HG03060 (cell line): ENCODE data around the gene GGA1.
"Not testable (repeated sequence)": the region's sequence is repeated elsewhere in the genome, so short reads cannot be mapped to it uniquely, and the experiment has no call there.

Experiments used
- ATAC-seq: cut with Tn5 transposase; IDR thresholded peaks from one replicate; pipeline ENCODE4 v1.9.1; 2021; ENCODE audit warnings: low read depth, moderate number of reproducible peaks; ENCODE audit not compliant: unreplicated experiment

The GGA1 gene

GRCh38 chr22:37570661-37570976, 38.0 kb upstream of the GGA1 start:
- ATAC-seq: no peak

GRCh38 chr22:37571258-37571991, 37.2 kb upstream of the GGA1 start:
- ATAC-seq: no peak

GRCh38 chr22:37571992-37572373, 36.7 kb upstream of the GGA1 start:
- ATAC-seq: no peak

- ATAC-seq: no peak
These were observed 33.1 kb upstream of the GGA1 start for GRCh38 chr22:37575490-37576003.

GRCh38 chr22:37578002-37578401, 30.6 kb upstream of the GGA1 start:
- no peak for ATAC-seq

GRCh38 chr22:37581504-37581903, 27.1 kb upstream of the GGA1 start:
- ATAC-seq: no peak

- no peak for ATAC-seq
These were observed 26.1 kb upstream of the GGA1 start for GRCh38 chr22:37582526-37582925.

- ATAC-seq: no peak
These were observed 20.0 kb upstream of the GGA1 start for GRCh38 chr22:37588546-37589215.

GRCh38 chr22:37589636-37590035, 19.0 kb upstream of the GGA1 start:
- no peak for ATAC-seq

GRCh38 chr22:37591081-37591480, 17.6 kb upstream of the GGA1 start:
- not testable (repeated sequence) for ATAC-seq

GRCh38 chr22:37591823-37592404, 16.7 kb upstream of the GGA1 start:
- ATAC-seq: no peak

GRCh38 chr22:37594237-37594636, 14.4 kb upstream of the GGA1 start:
- ATAC-seq: no peak

- ATAC-seq: no peak
These were observed 9.5 kb upstream of the GGA1 start for GRCh38 chr22:37599153-37599552.

GRCh38 chr22:37601203-37601539, 7.5 kb upstream of the GGA1 start:
- ATAC-seq: no peak

GRCh38 chr22:37601540-37602442, 6.8 kb upstream of the GGA1 start:
- ATAC-seq: no peak

- ATAC-seq: not testable (repeated sequence)
These were observed 5.9 kb upstream of the GGA1 start for GRCh38 chr22:37602546-37603277.

- ATAC-seq: no peak
These were observed 4.6 kb upstream of the GGA1 start for GRCh38 chr22:37604074-37604473.

- no peak for ATAC-seq
These were observed 3.8 kb upstream of the GGA1 start for GRCh38 chr22:37604875-37605274.

GRCh38 chr22:37607010-37607934, 1.4 kb upstream of the GGA1 start:
- ATAC-seq: no peak
